PC-3 (cell line): Measurements from ENCODE around the gene GP1BA.

Source experiments
- EZH2 ChIP-seq: fragments of 300-600 bp; sonication (generic); IDR thresholded peaks from one replicate; pipeline ENCODE4 v1.6.1; 2017; ENCODE audit warnings: antibody characterized with exemption, mild to moderate bottlenecking, low read length; ENCODE audit not compliant: unreplicated experiment
- EZH2phosphoT487 ChIP-seq: fragments of 300-600 bp; sonication (generic); IDR thresholded peaks from 2 replicates; pipeline ENCODE4 v1.6.1; 2018; ENCODE audit warnings: mild to moderate bottlenecking, antibody characterized with exemption, low read length, borderline replicate concordance
- TF ChIP-seq, protein P1 (sequence below): fragments of 300-600 bp; sonication (generic); conservative IDR thresholded peaks from 2 replicates; pipeline ENCODE4 v1.5.1; 2017; ENCODE audit warnings: antibody characterized with exemption, low read depth, mild to moderate bottlenecking, low read length

DNA sequence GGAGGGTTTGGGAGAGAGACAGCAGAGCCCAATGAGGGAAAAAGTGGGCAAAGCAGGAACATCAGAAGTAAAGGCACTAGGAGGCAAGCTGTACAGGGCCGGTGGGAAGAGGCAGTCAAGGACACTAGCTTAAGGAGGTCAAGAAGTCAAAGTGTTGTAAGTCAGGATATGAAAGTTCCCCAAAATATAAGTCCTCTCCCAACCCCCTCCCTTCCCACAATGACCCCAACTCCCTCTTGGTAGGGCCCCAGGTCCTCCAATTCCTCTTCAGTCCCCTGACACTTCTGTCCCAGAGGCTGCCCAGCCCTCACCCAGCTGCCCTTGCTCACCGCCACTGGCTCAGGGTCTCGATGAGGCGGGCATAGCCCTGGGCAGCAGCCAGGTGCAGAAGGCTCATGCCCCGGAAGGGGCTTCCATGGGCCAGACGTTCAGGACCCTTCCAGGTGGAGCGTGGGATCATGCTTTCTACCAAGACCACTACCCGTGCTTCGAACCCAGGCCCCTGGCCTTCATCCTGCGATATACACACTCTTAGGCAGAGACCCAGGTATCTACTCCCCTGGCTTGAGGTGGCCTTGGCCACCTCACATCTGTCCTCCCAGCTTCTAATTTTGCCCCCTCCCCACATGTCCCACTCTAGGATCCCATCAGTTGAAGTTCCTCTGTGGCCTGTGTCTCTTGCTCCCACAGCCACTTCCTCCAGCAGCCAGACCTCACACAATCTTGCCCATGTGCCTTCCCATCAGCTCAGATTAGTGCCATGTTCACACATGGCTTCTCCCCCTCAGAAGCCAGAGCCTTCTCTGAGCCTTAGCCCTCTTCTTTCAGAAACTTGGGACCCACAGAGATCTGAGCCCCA, 41.4 kb downstream of the GP1BA start:
- TF ChIP-seq, protein P1, sequence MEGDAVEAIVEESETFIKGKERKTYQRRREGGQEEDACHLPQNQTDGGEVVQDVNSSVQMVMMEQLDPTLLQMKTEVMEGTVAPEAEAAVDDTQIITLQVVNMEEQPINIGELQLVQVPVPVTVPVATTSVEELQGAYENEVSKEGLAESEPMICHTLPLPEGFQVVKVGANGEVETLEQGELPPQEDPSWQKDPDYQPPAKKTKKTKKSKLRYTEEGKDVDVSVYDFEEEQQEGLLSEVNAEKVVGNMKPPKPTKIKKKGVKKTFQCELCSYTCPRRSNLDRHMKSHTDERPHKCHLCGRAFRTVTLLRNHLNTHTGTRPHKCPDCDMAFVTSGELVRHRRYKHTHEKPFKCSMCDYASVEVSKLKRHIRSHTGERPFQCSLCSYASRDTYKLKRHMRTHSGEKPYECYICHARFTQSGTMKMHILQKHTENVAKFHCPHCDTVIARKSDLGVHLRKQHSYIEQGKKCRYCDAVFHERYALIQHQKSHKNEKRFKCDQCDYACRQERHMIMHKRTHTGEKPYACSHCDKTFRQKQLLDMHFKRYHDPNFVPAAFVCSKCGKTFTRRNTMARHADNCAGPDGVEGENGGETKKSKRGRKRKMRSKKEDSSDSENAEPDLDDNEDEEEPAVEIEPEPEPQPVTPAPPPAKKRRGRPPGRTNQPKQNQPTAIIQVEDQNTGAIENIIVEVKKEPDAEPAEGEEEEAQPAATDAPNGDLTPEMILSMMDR: no peak
- TF ChIP-seq EZH2phosphoT487 (no peak), EZH2 (no peak)
